ENCODE data around the gene RBMS1.

GRCh38 chr2:160407393-160408172 lies 86.0 kb downstream of the RBMS1 start:
- TF ChIP-seq, protein P1, sequence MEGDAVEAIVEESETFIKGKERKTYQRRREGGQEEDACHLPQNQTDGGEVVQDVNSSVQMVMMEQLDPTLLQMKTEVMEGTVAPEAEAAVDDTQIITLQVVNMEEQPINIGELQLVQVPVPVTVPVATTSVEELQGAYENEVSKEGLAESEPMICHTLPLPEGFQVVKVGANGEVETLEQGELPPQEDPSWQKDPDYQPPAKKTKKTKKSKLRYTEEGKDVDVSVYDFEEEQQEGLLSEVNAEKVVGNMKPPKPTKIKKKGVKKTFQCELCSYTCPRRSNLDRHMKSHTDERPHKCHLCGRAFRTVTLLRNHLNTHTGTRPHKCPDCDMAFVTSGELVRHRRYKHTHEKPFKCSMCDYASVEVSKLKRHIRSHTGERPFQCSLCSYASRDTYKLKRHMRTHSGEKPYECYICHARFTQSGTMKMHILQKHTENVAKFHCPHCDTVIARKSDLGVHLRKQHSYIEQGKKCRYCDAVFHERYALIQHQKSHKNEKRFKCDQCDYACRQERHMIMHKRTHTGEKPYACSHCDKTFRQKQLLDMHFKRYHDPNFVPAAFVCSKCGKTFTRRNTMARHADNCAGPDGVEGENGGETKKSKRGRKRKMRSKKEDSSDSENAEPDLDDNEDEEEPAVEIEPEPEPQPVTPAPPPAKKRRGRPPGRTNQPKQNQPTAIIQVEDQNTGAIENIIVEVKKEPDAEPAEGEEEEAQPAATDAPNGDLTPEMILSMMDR (IDR thresholded peaks at IDR 0.05) = peak in 1 of 4 experiments; percentile 10
- TF ChIP-seq POLR2AphosphoS5 (IDR thresholded peaks at IDR 0.05) = peak; percentile 16 to 75 (median 59)

Measured in sigmoid colon (tissue), 4 donors.